GM12872 (cell line): ENCODE data around the gene GAB1.

Experiments
- TF ChIP-seq, protein P1 (sequence below): IDR thresholded peaks from 3 replicates; pipeline ENCODE4 v1.5.1; 2011; ENCODE audit warnings: low read depth, mild to moderate bottlenecking, low read length, moderate library complexity; ENCODE audit not compliant: insufficient read depth

GAB1 gene

DNA sequence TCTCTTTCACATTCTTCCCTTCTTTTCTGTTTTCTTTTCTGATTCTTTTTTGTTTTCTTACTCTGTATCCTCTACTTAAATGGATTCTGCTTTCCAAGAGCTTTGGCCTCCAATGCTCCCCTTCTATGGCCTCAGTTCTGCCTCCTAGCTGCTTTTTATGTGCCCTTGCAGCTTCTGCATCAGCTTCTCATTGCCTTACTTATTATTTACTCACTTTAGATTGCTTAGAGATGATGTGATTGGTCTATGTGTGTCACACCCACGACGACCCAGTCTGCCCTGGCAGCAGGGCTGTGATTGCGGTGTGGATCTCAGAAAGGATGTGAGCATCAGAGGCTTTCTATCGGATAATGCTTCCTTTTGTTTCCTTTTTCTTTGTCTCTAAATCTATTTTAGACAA is 105.0 kb downstream of the GAB1 start:
- TF ChIP-seq, protein P1, sequence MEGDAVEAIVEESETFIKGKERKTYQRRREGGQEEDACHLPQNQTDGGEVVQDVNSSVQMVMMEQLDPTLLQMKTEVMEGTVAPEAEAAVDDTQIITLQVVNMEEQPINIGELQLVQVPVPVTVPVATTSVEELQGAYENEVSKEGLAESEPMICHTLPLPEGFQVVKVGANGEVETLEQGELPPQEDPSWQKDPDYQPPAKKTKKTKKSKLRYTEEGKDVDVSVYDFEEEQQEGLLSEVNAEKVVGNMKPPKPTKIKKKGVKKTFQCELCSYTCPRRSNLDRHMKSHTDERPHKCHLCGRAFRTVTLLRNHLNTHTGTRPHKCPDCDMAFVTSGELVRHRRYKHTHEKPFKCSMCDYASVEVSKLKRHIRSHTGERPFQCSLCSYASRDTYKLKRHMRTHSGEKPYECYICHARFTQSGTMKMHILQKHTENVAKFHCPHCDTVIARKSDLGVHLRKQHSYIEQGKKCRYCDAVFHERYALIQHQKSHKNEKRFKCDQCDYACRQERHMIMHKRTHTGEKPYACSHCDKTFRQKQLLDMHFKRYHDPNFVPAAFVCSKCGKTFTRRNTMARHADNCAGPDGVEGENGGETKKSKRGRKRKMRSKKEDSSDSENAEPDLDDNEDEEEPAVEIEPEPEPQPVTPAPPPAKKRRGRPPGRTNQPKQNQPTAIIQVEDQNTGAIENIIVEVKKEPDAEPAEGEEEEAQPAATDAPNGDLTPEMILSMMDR, result no peak

DNA sequence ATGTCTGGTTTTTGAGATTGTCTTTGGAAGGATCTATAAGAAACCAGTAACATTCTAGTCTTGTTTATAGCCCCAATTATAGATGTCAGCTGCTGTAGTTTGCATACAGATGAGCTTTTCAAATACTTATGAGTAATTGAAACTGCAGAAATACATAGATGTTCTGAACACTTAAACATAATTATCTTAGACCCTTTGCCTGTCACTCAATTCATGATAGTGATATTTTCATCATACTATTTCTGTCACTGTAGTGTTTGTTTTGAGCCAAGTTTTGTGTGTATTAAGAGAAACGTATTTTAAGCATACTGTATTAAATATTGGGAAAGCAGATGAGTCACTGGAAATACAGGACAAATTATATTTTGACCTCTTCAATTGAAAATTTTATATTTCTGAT is 107.1 kb downstream of the GAB1 start:
- TF ChIP-seq, protein P1, result no peak

DNA sequence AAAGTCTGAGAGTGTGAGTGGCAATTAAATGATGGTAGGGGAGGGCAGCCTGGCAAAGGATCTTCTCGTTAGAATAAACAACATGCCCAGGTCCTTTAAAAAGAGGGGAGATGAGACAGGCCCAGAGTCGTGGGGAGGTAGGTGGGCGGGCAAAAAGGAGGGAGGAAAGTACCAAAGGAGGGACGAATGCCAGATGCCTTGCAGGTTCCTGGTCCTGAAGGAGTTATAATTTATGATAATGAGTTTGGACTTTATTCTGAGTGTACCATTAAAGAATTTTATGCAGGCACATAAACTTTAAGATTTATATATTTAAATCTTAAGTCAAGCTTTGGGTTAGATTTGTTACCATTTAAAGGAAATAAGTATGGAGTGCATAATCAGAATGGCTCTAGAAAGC is 114.5 kb downstream of the GAB1 start:
- TF ChIP-seq, protein P1, result no peak

DNA sequence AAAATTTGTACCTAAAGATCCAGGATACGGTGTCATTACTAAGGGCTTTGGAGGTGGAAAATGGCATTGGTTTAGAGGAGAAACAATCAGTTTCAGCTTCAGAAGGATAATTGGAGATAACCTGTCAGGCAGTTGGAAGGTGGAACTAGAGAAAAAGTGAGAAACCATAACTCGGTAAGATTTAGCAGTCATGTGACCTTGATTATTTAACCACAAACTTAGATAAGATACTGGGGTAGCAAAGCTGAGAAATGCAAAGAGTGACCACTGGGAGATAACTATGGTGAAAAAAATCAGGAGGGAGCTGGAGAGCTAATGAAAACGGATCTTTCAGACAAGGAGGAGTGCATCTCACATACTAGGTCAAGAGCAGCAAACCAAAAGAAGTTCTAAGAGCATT is 118.5 kb downstream of the GAB1 start:
- TF ChIP-seq, protein P1, result no peak

DNA sequence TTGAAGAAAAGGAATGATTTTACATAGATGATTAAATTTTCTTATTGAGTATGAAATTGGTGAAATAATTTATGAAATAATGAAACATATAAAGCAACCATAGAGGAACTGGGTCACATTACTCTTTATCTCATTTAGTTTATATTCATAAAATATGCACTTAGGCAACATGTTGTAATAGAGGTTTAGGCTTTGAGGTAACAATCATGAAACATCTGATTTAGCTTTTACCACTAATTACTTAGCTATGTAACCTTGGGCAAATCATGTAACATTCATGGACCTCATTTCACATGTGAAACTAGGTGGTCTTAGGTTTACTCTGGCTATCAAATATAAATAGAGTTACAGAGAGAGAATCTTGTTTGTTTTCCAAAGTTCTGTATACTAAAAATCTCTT is 122.3 kb downstream of the GAB1 start:
- TF ChIP-seq, protein P1, result no peak

DNA sequence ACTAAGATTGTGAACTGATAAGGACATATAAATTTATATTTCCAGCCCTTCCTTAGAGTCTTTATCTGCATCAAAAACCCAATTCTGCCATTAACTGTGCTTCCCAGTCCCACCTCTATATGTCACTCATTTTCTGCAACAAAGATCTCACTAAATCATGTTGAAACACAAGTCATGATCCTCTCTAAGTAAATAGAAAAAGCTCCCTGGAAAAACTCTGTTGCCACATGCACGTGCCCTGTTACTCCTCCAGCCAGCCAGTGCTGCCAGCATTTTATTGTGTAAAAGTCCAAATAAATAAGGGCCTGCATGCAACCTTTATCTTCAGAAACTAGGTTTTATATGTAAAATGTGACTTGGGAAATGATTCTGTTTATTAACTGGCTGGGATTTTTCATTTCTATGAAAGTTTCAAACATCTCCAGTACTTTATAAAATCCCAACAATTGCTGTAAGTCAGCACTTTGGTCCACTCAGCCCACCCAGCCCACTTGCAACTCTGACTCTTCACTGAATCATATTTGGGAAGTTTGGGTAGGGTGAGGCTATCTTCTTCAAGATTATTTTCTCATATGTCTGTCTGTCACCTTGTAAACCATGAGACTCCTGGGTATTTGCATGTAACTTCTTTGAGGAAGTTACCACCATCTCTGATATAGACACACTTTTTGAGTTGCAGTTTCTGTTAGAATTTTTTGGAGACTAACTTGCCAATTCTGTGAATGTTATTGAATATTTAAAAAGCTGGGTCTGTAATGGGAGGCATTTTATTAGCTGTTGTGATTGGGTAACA is 136.9 kb downstream of the GAB1 start:
- TF ChIP-seq, protein P1, result no peak

DNA sequence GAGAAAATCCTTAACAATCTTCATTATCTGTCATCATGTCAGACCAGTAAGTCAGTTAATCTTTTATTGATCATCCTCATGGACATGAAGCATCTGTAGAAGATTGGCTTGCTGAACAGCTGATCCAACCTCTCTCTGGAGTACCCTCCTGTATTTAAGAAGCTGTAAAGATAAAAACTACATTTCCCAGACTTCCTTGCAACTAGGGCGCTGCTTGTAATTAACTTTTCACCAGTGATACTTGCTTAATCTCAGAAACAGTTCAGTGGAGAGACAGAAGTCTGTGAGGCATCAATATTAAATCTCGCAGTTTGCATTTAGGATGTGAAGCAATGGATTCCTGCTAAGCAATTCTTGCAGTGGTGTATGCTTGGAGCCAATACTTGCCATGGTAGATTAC is 140.8 kb downstream of the GAB1 start:
- TF ChIP-seq, protein P1, result no peak
